Neuron (in vitro differentiated cells): Measurements from ENCODE around the gene ERC1.

ENCODE experiments used
- H2AFZ ChIP-seq: one replicate; pipeline ENCODE4 v1.6.1; 2013; ENCODE audit warnings: low read depth, mild to moderate bottlenecking, inconsistent platforms, low read length, moderate library complexity
- H3K27me3 ChIP-seq: one replicate; pipeline ENCODE4 v1.6.1; 2013; ENCODE audit warnings: low read length; ENCODE audit not compliant: insufficient read depth
- H3K36me3 ChIP-seq: one replicate; pipeline ENCODE4 v1.6.1; 2013; ENCODE audit warnings: low read length; ENCODE audit not compliant: insufficient read depth
- H3K4me1 ChIP-seq: one replicate; pipeline ENCODE4 v1.6.1; 2013; ENCODE audit warnings: low read length; ENCODE audit not compliant: insufficient read depth
- H3K4me3 ChIP-seq: 2 replicates; pipeline ENCODE4 v1.5.1; 2013; ENCODE audit warnings: mild to moderate bottlenecking, low read length, moderate library complexity
- H3K9me3 ChIP-seq: one replicate; pipeline ENCODE4 v1.6.1; 2013; ENCODE audit warnings: low read length

Gene ERC1

GRCh38 chr12:1013618-1014489 lies 22.8 kb downstream of the ERC1 start:
- Histone ChIP-seq H3K4me1 (no peaks in the 10 kb centered on the region), H3K27me3 (no peaks in the 10 kb centered on the region), H3K36me3 (no peaks in the 10 kb centered on the region), H2AFZ (no peak overlapping the region), H3K9me3 (no peaks in the 10 kb centered on the region), H3K4me3 (no peak overlapping the region)

- Histone ChIP-seq H2AFZ (no peak overlapping the region), H3K27me3 (no peaks in the 10 kb centered on the region), H3K4me3 (no peak overlapping the region), H3K4me1 (no peaks in the 10 kb centered on the region), H3K36me3 (no peaks in the 10 kb centered on the region), H3K9me3 (no peaks in the 10 kb centered on the region)
Measured at GRCh38 chr12:1019283-1019682, 28.3 kb downstream of the ERC1 start.

- Histone ChIP-seq H3K9me3 (no peaks in the 10 kb centered on the region), H3K4me1 (no peaks in the 10 kb centered on the region), H3K4me3 (no peak overlapping the region)
Measured at GRCh38 chr12:1020389-1020788, 29.4 kb downstream of the ERC1 start.

GRCh38 chr12:1022032-1022970 lies 31.3 kb downstream of the ERC1 start:
- Histone ChIP-seq H3K27me3 (no peaks in the 10 kb centered on the region), H3K9me3 (no peaks in the 10 kb centered on the region), H3K4me1 (no peaks in the 10 kb centered on the region), H3K4me3 (no peak overlapping the region), H3K36me3 (no peaks in the 10 kb centered on the region), H2AFZ (no peak overlapping the region)

More at GRCh38 chr12:1020389-1020788, 29.4 kb downstream of the ERC1 start:
- Histone ChIP-seq H2AFZ (no peak overlapping the region), H3K27me3 (no peaks in the 10 kb centered on the region), H3K36me3 (no peaks in the 10 kb centered on the region)

- Histone ChIP-seq H3K4me3 (no peak overlapping the region), H3K27me3 (no peaks in the 10 kb centered on the region), H3K36me3 (peaks cover 10% of the 10 kb centered on the region), H2AFZ (no peak overlapping the region), H3K4me1 (no peaks in the 10 kb centered on the region), H3K9me3 (peaks cover 2% of the 10 kb centered on the region)
Measured at GRCh38 chr12:1030779-1031178, 39.8 kb downstream of the ERC1 start.

- Histone ChIP-seq H3K4me1 (no peaks in the 10 kb centered on the region), H2AFZ (no peak overlapping the region), H3K27me3 (no peaks in the 10 kb centered on the region), H3K36me3 (peaks cover 3% of the 10 kb centered on the region), H3K9me3 (no peaks in the 10 kb centered on the region), H3K4me3 (no peak overlapping the region)
Measured at GRCh38 chr12:1034243-1034642, 43.2 kb downstream of the ERC1 start.

GRCh38 chr12:1034751-1035457 lies 43.9 kb downstream of the ERC1 start:
- Histone ChIP-seq H3K36me3 (peaks cover 3% of the 10 kb centered on the region), H3K4me3 (no peak overlapping the region), H3K4me1 (no peaks in the 10 kb centered on the region), H3K9me3 (no peaks in the 10 kb centered on the region), H3K27me3 (no peaks in the 10 kb centered on the region), H2AFZ (no peak overlapping the region)

- H3K9me3 ChIP-seq = no peaks in the 10 kb centered on the region
- no peak overlapping the region for H2AFZ ChIP-seq
- no peak overlapping the region for H3K4me3 ChIP-seq
- H3K36me3 ChIP-seq = no peaks in the 10 kb centered on the region
- no peaks in the 10 kb centered on the region for H3K27me3 ChIP-seq
- no peaks in the 10 kb centered on the region for H3K4me1 ChIP-seq
Measured at GRCh38 chr12:1041478-1041877, 50.5 kb downstream of the ERC1 start.

- Histone ChIP-seq H3K9me3 (no peaks in the 10 kb centered on the region), H3K4me1 (no peaks in the 10 kb centered on the region), H2AFZ (no peak overlapping the region), H3K4me3 (no peak overlapping the region), H3K27me3 (no peaks in the 10 kb centered on the region), H3K36me3 (no peaks in the 10 kb centered on the region)
Measured at GRCh38 chr12:1044199-1044598, 53.2 kb downstream of the ERC1 start.

GRCh38 chr12:1044696-1045095 lies 53.7 kb downstream of the ERC1 start:
- Histone ChIP-seq H2AFZ (no peak overlapping the region), H3K4me1 (no peaks in the 10 kb centered on the region), H3K36me3 (no peaks in the 10 kb centered on the region), H3K4me3 (no peak overlapping the region), H3K27me3 (no peaks in the 10 kb centered on the region), H3K9me3 (no peaks in the 10 kb centered on the region)

GRCh38 chr12:1046727-1047126 lies 55.7 kb downstream of the ERC1 start:
- no peak overlapping the region for H3K4me3 ChIP-seq
- H2AFZ ChIP-seq = no peak overlapping the region
- H3K36me3 ChIP-seq = no peaks in the 10 kb centered on the region
- H3K4me1 ChIP-seq = peaks cover 4% of the 10 kb centered on the region
- H3K9me3 ChIP-seq = no peaks in the 10 kb centered on the region
- no peaks in the 10 kb centered on the region for H3K27me3 ChIP-seq

- no peak overlapping the region for H2AFZ ChIP-seq
- H3K4me1 ChIP-seq = peaks cover 14% of the 10 kb centered on the region
- no peak overlapping the region for H3K4me3 ChIP-seq
- no peaks in the 10 kb centered on the region for H3K9me3 ChIP-seq
- no peaks in the 10 kb centered on the region for H3K36me3 ChIP-seq
- H3K27me3 ChIP-seq = no peaks in the 10 kb centered on the region
Measured at GRCh38 chr12:1047898-1048660, 57.1 kb downstream of the ERC1 start.
